ENCODE data around the gene MED16. TPM values are rescaled to one million over a fixed set of nuclear protein-coding genes. Genes with fewer than 3 reads are reported as not detected.
A peak's percentile ranks its signal among the peaks of the same experiment; 100 is the strongest.

MED16 gene
- total and polyA plus RNA-seq, 2 of the 13 experiments (the other 11 are each of a cell fraction or from before 2014, with no cell fraction given) = 13.3 to 14.8 TPM

- TF ChIP-seq, protein P1, sequence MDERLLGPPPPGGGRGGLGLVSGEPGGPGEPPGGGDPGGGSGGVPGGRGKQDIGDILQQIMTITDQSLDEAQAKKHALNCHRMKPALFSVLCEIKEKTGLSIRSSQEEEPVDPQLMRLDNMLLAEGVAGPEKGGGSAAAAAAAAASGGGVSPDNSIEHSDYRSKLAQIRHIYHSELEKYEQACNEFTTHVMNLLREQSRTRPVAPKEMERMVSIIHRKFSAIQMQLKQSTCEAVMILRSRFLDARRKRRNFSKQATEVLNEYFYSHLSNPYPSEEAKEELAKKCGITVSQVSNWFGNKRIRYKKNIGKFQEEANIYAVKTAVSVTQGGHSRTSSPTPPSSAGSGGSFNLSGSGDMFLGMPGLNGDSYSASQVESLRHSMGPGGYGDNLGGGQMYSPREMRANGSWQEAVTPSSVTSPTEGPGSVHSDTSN (CRISPR knock-in tag; IDR thresholded peaks at IDR 0.05) = no peak
- TF ChIP-seq MYC (CRISPR knock-in tag; IDR thresholded peaks at IDR 0.05; ENCODE audit: borderline replicate concordance) (peak; percentile 16; the same call in 1 of the 2 replicates), GATA4 (IDR thresholded peaks at IDR 0.05; ENCODE audit: borderline replicate concordance, low read depth) (no peak), CCDC6 (CRISPR knock-in tag; IDR thresholded peaks at IDR 0.05) (no peak), ZNF564 (CRISPR knock-in tag; IDR thresholded peaks at IDR 0.05) (no peak), ZNF274 (CRISPR knock-in tag; IDR thresholded peaks at IDR 0.05) (no peak), POLR2AphosphoS5 (IDR thresholded peaks at IDR 0.05; ENCODE audit: low read depth, low read length) (peak; percentile 37; the same call in 1 of the 2 replicates), NFIC (IDR thresholded peaks at IDR 0.05; ENCODE audit: low read length) (0 out of 2 replicates have a peak, but pooled peaks have one; percentile 21), GATAD1 (CRISPR knock-in tag; IDR thresholded peaks at IDR 0.05) (0 out of 2 replicates have a peak, but pooled peaks have one; percentile 5), NFYC (CRISPR knock-in tag; IDR thresholded peaks at IDR 0.05) (no peak), DPF2 (CRISPR knock-in tag; IDR thresholded peaks at IDR 0.05; ENCODE audit: borderline replicate concordance, low read depth) (no peak)
- TF ChIP-seq, protein P2, sequence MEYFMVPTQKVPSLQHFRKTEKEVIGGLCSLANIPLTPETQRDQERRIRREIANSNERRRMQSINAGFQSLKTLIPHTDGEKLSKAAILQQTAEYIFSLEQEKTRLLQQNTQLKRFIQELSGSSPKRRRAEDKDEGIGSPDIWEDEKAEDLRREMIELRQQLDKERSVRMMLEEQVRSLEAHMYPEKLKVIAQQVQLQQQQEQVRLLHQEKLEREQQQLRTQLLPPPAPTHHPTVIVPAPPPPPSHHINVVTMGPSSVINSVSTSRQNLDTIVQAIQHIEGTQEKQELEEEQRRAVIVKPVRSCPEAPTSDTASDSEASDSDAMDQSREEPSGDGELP (IDR thresholded peaks at IDR 0.05; ENCODE audit: borderline replicate concordance, low read depth) = peak; percentile 51; the same call in 1 of the 2 replicates
- TF ChIP-seq, protein P3, sequence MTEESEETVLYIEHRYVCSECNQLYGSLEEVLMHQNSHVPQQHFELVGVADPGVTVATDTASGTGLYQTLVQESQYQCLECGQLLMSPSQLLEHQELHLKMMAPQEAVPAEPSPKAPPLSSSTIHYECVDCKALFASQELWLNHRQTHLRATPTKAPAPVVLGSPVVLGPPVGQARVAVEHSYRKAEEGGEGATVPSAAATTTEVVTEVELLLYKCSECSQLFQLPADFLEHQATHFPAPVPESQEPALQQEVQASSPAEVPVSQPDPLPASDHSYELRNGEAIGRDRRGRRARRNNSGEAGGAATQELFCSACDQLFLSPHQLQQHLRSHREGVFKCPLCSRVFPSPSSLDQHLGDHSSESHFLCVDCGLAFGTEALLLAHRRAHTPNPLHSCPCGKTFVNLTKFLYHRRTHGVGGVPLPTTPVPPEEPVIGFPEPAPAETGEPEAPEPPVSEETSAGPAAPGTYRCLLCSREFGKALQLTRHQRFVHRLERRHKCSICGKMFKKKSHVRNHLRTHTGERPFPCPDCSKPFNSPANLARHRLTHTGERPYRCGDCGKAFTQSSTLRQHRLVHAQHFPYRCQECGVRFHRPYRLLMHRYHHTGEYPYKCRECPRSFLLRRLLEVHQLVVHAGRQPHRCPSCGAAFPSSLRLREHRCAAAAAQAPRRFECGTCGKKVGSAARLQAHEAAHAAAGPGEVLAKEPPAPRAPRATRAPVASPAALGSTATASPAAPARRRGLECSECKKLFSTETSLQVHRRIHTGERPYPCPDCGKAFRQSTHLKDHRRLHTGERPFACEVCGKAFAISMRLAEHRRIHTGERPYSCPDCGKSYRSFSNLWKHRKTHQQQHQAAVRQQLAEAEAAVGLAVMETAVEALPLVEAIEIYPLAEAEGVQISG (CRISPR knock-in tag; IDR thresholded peaks at IDR 0.05) = 0 out of 2 replicates have a peak, but pooled peaks have one; percentile 11
- TF ChIP-seq, protein P4, sequence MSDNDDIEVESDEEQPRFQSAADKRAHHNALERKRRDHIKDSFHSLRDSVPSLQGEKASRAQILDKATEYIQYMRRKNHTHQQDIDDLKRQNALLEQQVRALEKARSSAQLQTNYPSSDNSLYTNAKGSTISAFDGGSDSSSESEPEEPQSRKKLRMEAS (IDR thresholded peaks at IDR 0.05) = peak; percentile 53
- TF ChIP-seq, protein P5, sequence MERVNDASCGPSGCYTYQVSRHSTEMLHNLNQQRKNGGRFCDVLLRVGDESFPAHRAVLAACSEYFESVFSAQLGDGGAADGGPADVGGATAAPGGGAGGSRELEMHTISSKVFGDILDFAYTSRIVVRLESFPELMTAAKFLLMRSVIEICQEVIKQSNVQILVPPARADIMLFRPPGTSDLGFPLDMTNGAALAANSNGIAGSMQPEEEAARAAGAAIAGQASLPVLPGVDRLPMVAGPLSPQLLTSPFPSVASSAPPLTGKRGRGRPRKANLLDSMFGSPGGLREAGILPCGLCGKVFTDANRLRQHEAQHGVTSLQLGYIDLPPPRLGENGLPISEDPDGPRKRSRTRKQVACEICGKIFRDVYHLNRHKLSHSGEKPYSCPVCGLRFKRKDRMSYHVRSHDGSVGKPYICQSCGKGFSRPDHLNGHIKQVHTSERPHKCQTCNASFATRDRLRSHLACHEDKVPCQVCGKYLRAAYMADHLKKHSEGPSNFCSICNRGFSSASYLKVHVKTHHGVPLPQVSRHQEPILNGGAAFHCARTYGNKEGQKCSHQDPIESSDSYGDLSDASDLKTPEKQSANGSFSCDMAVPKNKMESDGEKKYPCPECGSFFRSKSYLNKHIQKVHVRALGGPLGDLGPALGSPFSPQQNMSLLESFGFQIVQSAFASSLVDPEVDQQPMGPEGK (CRISPR knock-in tag; IDR thresholded peaks at IDR 0.05) = peak; percentile 13
- TF ChIP-seq, protein P6, sequence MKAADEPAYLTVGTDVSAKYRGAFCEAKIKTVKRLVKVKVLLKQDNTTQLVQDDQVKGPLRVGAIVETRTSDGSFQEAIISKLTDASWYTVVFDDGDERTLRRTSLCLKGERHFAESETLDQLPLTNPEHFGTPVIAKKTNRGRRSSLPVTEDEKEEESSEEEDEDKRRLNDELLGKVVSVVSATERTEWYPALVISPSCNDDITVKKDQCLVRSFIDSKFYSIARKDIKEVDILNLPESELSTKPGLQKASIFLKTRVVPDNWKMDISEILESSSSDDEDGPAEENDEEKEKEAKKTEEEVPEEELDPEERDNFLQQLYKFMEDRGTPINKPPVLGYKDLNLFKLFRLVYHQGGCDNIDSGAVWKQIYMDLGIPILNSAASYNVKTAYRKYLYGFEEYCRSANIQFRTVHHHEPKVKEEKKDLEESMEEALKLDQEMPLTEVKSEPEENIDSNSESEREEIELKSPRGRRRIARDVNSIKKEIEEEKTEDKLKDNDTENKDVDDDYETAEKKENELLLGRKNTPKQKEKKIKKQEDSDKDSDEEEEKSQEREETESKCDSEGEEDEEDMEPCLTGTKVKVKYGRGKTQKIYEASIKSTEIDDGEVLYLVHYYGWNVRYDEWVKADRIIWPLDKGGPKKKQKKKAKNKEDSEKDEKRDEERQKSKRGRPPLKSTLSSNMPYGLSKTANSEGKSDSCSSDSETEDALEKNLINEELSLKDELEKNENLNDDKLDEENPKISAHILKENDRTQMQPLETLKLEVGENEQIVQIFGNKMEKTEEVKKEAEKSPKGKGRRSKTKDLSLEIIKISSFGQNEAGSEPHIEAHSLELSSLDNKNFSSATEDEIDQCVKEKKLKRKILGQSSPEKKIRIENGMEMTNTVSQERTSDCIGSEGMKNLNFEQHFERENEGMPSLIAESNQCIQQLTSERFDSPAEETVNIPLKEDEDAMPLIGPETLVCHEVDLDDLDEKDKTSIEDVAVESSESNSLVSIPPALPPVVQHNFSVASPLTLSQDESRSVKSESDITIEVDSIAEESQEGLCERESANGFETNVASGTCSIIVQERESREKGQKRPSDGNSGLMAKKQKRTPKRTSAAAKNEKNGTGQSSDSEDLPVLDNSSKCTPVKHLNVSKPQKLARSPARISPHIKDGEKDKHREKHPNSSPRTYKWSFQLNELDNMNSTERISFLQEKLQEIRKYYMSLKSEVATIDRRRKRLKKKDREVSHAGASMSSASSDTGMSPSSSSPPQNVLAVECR (CRISPR knock-in tag; IDR thresholded peaks at IDR 0.05; ENCODE audit: borderline replicate concordance) = peak; percentile 12; the same call in 1 of the 2 replicates
- TF ChIP-seq, protein P7, sequence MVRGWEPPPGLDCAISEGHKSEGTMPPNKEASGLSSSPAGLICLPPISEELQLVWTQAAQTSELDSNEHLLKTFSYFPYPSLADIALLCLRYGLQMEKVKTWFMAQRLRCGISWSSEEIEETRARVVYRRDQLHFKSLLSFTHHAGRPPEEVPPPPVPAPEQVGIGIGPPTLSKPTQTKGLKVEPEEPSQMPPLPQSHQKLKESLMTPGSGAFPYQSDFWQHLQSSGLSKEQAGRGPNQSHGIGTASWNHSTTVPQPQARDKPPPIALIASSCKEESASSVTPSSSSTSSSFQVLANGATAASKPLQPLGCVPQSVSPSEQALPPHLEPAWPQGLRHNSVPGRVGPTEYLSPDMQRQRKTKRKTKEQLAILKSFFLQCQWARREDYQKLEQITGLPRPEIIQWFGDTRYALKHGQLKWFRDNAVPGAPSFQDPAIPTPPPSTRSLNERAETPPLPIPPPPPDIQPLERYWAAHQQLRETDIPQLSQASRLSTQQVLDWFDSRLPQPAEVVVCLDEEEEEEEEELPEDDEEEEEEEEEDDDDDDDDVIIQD (CRISPR knock-in tag; IDR thresholded peaks at IDR 0.05; ENCODE audit: low read depth) = no peak
These were observed 34.4 kb upstream of the MED16 start (continued) for GRCh38 chr19:927351-927779.
